HepG2 (cell line): Measurements from ENCODE around the gene G6PC3. TPM values are rescaled to one million over a fixed set of nuclear protein-coding genes. Genes with fewer than 3 reads are reported as not detected.

Experiments used
- AKAP8 ChIP-seq: sonication (generic); formaldehyde crosslinking; IDR thresholded peaks from 2 replicates; pipeline ENCODE4 v1.5.1; 2020; ENCODE audit warnings: mild to moderate bottlenecking, missing genetic modification reagents
- BRD4 ChIP-seq: sonication (generic); formaldehyde crosslinking; IDR thresholded peaks from 2 replicates; pipeline ENCODE4 v1.4.0; 2020; ENCODE audit warnings: missing genetic modification reagents
- CREM ChIP-seq, 2 experiments: sonication (generic) in 1 of 2; formaldehyde crosslinking in 1 of 2; IDR thresholded peaks; 2 replicates each; pipeline versions ENCODE4 v1.4.0 to v1.6.1; 2016 to 2020; ENCODE audit warnings: antibody characterized with exemption in 1 of 2, mild to moderate bottlenecking in 1 of 2, missing genetic modification reagents in 1 of 2
- IKZF4 ChIP-seq: sonication (generic); formaldehyde crosslinking; IDR thresholded peaks from 2 replicates; pipeline ENCODE4 v1.5.1; 2020; ENCODE audit warnings: borderline replicate concordance, mild to moderate bottlenecking, low read depth, missing genetic modification reagents; ENCODE audit errors: not compliant biosample characterization
- KLF15 ChIP-seq: sonication (generic); formaldehyde crosslinking; IDR thresholded peaks from 2 replicates; pipeline ENCODE4 v1.8.1; 2023; ENCODE audit warnings: borderline replicate concordance, mild to moderate bottlenecking, inconsistent platforms, missing genetic modification reagents, mixed read lengths
- MYNN ChIP-seq: sonication (generic); formaldehyde crosslinking; IDR thresholded peaks from 2 replicates; pipeline ENCODE4 v1.4.0; 2020; ENCODE audit warnings: mild to moderate bottlenecking, low read depth, missing genetic modification reagents
- NAIF1 ChIP-seq: sonication (generic); formaldehyde crosslinking; IDR thresholded peaks from 2 replicates; pipeline ENCODE4 v1.5.0; 2020; ENCODE audit warnings: mild to moderate bottlenecking, missing genetic modification reagents, borderline replicate concordance
- NCOA5 ChIP-seq: sonication (generic); formaldehyde crosslinking; IDR thresholded peaks from 2 replicates; pipeline ENCODE4 v1.4.0; 2020; ENCODE audit warnings: missing genetic modification reagents
- NFIC ChIP-seq: IDR thresholded peaks from 2 replicates; pipeline ENCODE4 v1.6.1; 2012; ENCODE audit warnings: mild to moderate bottlenecking, low read length, inconsistent platforms
- SKI ChIP-seq: fragments of 450-650 bp; IDR thresholded peaks from one replicate; pipeline ENCODE4 v1.6.1; 2018; ENCODE audit warnings: mild to moderate bottlenecking; ENCODE audit not compliant: partially characterized antibody
- SP1 ChIP-seq, 2 experiments: fragments of 450-650 bp in 1 of 2; sonication (generic) in 1 of 2; formaldehyde crosslinking in 1 of 2; IDR thresholded peaks; 2 replicates each; pipeline versions ENCODE4 v1.4.0 to v1.6.1; 2016 to 2020; ENCODE audit warnings: missing genetic modification reagents in 1 of 2
- STAG1 ChIP-seq: sonication (generic); formaldehyde crosslinking; IDR thresholded peaks from 2 replicates; pipeline ENCODE4 v1.4.0; 2020; ENCODE audit warnings: missing genetic modification reagents
- TFAP4 ChIP-seq: sonication (generic); IDR thresholded peaks from 2 replicates; pipeline ENCODE4 v1.6.1; 2016; ENCODE audit warnings: low read depth, borderline replicate concordance
- ZFP36L2 ChIP-seq: sonication (generic); formaldehyde crosslinking; IDR thresholded peaks from 2 replicates; pipeline ENCODE4 v1.4.0; 2020; ENCODE audit warnings: missing genetic modification reagents
- ZHX2 ChIP-seq, 2 experiments: sonication (generic) in 1 of 2; formaldehyde crosslinking in 1 of 2; IDR thresholded peaks; 2 replicates each; pipeline versions ENCODE4 v1.6.1 to v1.9.0; 2014 to 2022; ENCODE audit warnings: antibody characterized with exemption in 1 of 2, borderline replicate concordance in 1 of 2, inconsistent platforms in 1 of 2, low read depth in 1 of 2, missing genetic modification reagents in 1 of 2
- ZNF224 ChIP-seq: sonication (generic); formaldehyde crosslinking; IDR thresholded peaks from 2 replicates; pipeline ENCODE4 v1.5.0; 2020; ENCODE audit warnings: mild to moderate bottlenecking, missing genetic modification reagents
- ZNF292 ChIP-seq: sonication (generic); formaldehyde crosslinking; IDR thresholded peaks from 2 replicates; pipeline ENCODE4 v1.8.1; 2022; ENCODE audit warnings: mild to moderate bottlenecking, low read depth, missing genetic modification reagents, borderline replicate concordance
- ZNF7 ChIP-seq: IDR thresholded peaks from 2 replicates; pipeline ENCODE4 v1.6.1; 2016; ENCODE audit warnings: missing biosample characterization, missing genetic modification reagents
- polyA plus RNA-seq, 8 experiments: library from polyadenylated mRNA; depleted of rRNA in 3 of 8; stranded (reverse) in 7 of 8; unstranded in 1 of 8; fragments of >200 nt; fragmentation: Illumina TruSeq in 4 of 8; extraction: Trizol in 4 of 8; gene quantifications; 2 replicates each; pipeline versions ENCODE4 v1.2.1 to v1.2.3, GENCODE V29; 2011 to 2016; ENCODE audit warnings: low read depth in 4 of 8, missing spikeins in 1 of 8, mixed read lengths in 1 of 8; ENCODE audit not compliant: insufficient read depth in 1 of 8
- total RNA-seq, 5 experiments: library from RNA; depleted of rRNA; stranded (reverse); fragments of >200 nt; fragmentation: Illumina TruSeq; extraction: Trizol; gene quantifications; 2 replicates each; pipeline ENCODE4 v1.2.3, GENCODE V29; 2016; ENCODE audit warnings: low read depth in 1 of 5
- TF ChIP-seq, protein P1 (sequence below): sonication (generic); formaldehyde crosslinking; conservative IDR thresholded peaks from 2 replicates; pipeline ENCODE4 v1.4.0; 2020; ENCODE audit warnings: missing genetic modification reagents

G6PC3 gene
- total and polyA plus RNA-seq, 2 of the 13 experiments (the other 11 are each of a cell fraction or from before 2014, with no cell fraction given), result 38.5 to 75.8 TPM

DNA sequence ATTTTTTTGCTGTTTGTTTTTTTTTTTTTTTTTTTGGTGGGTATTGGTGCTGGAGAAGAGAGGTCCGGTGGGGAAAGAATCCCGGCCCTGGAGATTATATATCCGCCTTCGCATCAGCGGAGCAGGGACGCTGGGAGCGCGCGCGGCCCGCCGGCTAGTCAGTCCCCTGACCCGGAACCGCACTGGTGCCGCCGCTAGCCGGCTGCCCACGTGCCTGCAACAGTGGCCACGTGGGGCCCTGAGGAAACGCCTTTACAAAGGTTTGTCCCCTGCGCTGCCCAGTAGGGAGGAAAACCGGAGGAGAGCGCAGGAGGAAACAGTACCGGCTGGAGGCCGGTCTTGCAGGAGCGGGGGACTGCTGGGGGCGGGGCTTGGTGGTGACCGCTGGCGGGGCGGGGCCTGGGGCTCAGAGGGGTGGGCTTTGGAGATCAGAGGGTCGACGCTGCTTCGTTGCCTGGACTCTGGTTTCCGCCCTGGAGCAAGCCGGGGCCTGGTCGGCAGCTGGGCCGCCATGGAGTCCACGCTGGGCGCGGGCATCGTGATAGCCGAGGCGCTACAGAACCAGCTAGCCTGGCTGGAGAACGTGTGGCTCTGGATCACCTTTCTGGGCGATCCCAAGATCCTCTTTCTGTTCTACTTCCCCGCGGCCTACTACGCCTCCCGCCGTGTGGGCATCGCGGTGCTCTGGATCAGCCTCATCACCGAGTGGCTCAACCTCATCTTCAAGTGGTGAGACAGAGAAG, at the start of gene G6PC3 (continued):
- TF ChIP-seq ZHX2 (IDR thresholded peaks at IDR 0.05; ENCODE audit: low read depth), result peak; percentile 80
- TF ChIP-seq ZHX2 (CRISPR knock-in tag; IDR thresholded peaks at IDR 0.05; ENCODE audit: borderline replicate concordance), result peak; percentile 85; the same call in 1 of the 2 replicates
- peak; percentile 31 for TF ChIP-seq ZNF224 (CRISPR knock-in tag)
- TF ChIP-seq NCOA5 (CRISPR knock-in tag), result no peak
- TF ChIP-seq, protein P1, sequence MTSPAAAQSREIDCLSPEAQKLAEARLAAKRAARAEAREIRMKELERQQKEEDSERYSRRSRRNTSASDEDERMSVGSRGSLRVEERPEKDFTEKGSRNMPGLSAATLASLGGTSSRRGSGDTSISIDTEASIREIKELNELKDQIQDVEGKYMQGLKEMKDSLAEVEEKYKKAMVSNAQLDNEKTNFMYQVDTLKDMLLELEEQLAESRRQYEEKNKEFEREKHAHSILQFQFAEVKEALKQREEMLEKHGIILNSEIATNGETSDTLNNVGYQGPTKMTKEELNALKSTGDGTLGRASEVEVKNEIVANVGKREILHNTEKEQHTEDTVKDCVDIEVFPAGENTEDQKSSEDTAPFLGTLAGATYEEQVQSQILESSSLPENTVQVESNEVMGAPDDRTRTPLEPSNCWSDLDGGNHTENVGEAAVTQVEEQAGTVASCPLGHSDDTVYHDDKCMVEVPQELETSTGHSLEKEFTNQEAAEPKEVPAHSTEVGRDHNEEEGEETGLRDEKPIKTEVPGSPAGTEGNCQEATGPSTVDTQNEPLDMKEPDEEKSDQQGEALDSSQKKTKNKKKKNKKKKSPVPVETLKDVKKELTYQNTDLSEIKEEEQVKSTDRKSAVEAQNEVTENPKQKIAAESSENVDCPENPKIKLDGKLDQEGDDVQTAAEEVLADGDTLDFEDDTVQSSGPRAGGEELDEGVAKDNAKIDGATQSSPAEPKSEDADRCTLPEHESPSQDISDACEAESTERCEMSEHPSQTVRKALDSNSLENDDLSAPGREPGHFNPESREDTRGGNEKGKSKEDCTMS (CRISPR knock-in tag), result peak; percentile 30; the same call in 1 of the 2 replicates
- TF ChIP-seq BRD4 (CRISPR knock-in tag), result peak; percentile 84
- no peak for TF ChIP-seq ZNF7 (CRISPR knock-in tag)
- peak; percentile 89 for TF ChIP-seq MYNN (CRISPR knock-in tag)
- no peak for TF ChIP-seq ZFP36L2 (CRISPR knock-in tag)
- peak; percentile 94 for TF ChIP-seq AKAP8
- TF ChIP-seq CREM (IDR thresholded peaks at IDR 0.05), result peak; percentile 72
- no peak for TF ChIP-seq CREM (CRISPR knock-in tag; IDR thresholded peaks at IDR 0.05)
- peak; percentile 80 for TF ChIP-seq SKI
- TF ChIP-seq STAG1 (CRISPR knock-in tag), result peak; percentile 30; the same call in 1 of the 2 replicates
- peak; percentile 71 for TF ChIP-seq ZNF292 (CRISPR knock-in tag)
- TF ChIP-seq SP1 (IDR thresholded peaks at IDR 0.05), result no peak
- TF ChIP-seq SP1 (CRISPR knock-in tag; IDR thresholded peaks at IDR 0.05), result peak; percentile 86
- peak; percentile 94 for TF ChIP-seq NAIF1
- TF ChIP-seq TFAP4, result peak; percentile 64; the same call in 1 of the 2 replicates
- peak; percentile 72 for TF ChIP-seq NFIC
- peak; percentile 87; the same call in 1 of the 2 replicates for TF ChIP-seq KLF15
- peak; percentile 49 for TF ChIP-seq IKZF4 (CRISPR knock-in tag)
